ENCODE results near the gene CCDC27. TPM values are rescaled to one million over a fixed set of nuclear protein-coding genes. Genes with fewer than 3 reads are reported as not detected.

The CCDC27 gene
- total and polyA plus RNA-seq, 2 of the 13 experiments (the other 11 are each of a cell fraction or from before 2014, with no cell fraction given), result not detected

GRCh38 chr1:3746830-3747521 is 5.3 kb upstream of the CCDC27 start (continued):
- TF ChIP-seq ZNF407 (CRISPR knock-in tag; IDR thresholded peaks at IDR 0.05; ENCODE audit: not compliant biosample characterization) (peak; percentile 71), POLR2A (IDR thresholded peaks at IDR 0.05; ENCODE audit: insufficient read depth in 1 of 2, low read depth in 2 of 2, low read length in 2 of 2) (peak; percentile 63 to 75), HOXA5 (CRISPR knock-in tag; IDR thresholded peaks at IDR 0.05) (0 out of 2 replicates have a peak, but pooled peaks have one; percentile 31), HHEX (CRISPR knock-in tag; IDR thresholded peaks at IDR 0.05) (no peak), TFDP1 (CRISPR knock-in tag; IDR thresholded peaks at IDR 0.05; ENCODE audit: borderline replicate concordance) (peak; percentile 70; the same call in 1 of the 2 replicates), ELF1 (CRISPR knock-in tag; IDR thresholded peaks at IDR 0.05) (peak; percentile 59), HCFC1 (IDR thresholded peaks at IDR 0.05; ENCODE audit: low read depth, low read length) (peak; percentile 44; the same call in 1 of the 2 replicates), TBX2 (CRISPR knock-in tag; IDR thresholded peaks at IDR 0.05; ENCODE audit: borderline replicate concordance) (peak; percentile 60; the same call in 1 of the 2 replicates), SAP130 (CRISPR knock-in tag; IDR thresholded peaks at IDR 0.05; ENCODE audit: low read depth) (peak; percentile 78), GABPB1 (CRISPR knock-in tag; IDR thresholded peaks at IDR 0.05) (peak; percentile 96), ZKSCAN8 (CRISPR knock-in tag; IDR thresholded peaks at IDR 0.05; ENCODE audit: borderline replicate concordance) (0 out of 2 replicates have a peak, but pooled peaks have one; percentile 17), ZNF136 (CRISPR knock-in tag; IDR thresholded peaks at IDR 0.05; ENCODE audit: low read depth) (0 out of 2 replicates have a peak, but pooled peaks have one; percentile 12), IRF9 (CRISPR knock-in tag; IDR thresholded peaks at IDR 0.05; ENCODE audit: borderline replicate concordance) (peak; percentile 22; the same call in 1 of the 2 replicates), RFX5 (IDR thresholded peaks at IDR 0.05; ENCODE audit: low read depth, low read length) (no peak), ZGPAT (CRISPR knock-in tag; IDR thresholded peaks at IDR 0.05) (peak; percentile 53; the same call in 1 of the 2 replicates), SKI (IDR thresholded peaks at IDR 0.05; ENCODE audit: partially characterized antibody) (no peak)
